HG02642 (cell line): ENCODE measurements around the gene LIN7C.
"Not testable (repeated sequence)": the region's sequence is repeated elsewhere in the genome, so short reads cannot be mapped to it uniquely, and the experiment has no call there.

Experiments used
- ATAC-seq: cut with Tn5 transposase; IDR thresholded peaks from one replicate; pipeline ENCODE4 v1.9.1; 2021; ENCODE audit warnings: mild to moderate bottlenecking; ENCODE audit not compliant: unreplicated experiment, poor library complexity

Gene LIN7C, protein sequence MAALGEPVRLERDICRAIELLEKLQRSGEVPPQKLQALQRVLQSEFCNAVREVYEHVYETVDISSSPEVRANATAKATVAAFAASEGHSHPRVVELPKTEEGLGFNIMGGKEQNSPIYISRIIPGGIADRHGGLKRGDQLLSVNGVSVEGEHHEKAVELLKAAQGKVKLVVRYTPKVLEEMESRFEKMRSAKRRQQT

DNA sequence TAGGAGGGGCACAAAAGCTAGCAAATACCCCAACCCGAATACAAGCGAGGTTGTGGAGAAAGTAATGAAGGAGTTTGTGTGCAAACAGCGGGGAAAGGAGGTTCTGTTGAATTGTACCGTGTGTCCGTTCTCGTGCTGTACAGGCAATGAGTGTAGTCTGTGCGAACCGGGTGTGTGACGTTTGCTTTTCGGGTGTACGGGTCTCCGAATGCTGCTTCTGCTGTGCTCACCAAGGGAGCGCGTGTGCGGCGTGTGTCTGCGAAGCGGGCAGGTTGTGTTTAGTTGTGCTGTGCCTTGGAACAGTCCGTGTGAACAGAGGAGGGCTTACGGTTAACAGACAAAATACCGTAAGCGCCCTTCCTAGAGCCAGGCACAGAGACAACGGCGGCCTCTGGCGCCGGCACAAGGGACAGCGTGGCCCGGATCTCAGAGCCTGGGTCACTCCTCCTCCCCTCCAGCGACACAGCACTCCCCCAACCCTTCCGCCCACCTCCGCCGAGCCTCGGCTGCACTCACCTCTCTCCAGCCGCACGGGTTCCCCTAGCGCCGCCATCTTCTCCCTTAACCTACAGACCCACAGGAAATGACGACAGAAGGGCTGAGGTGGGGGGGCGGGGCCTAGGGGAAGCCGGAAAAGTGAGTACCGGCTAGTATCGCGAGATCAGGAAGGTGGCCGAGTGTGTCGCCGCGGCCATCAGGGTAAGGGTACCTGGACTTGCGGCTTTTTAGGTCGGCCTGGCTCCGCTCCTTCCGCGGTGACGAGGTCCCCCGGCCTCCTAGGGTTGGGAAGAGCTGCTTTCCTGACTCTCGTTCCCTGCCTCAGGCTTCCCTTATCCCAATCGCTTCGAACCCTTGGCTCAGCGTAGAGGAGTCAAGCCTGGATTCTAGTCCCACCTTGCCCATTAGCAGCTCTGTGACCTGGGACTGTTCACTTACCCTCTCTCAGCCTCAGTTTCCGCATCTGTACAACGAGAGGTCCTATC is at the start of gene LIN7C:
Gene LIN7C, minus strand, starts transcription at position 570 of the 983 bp plus-strand sequence. Its CDS starts 17 bp downstream, at position 553.
- peak; percentile 97 for ATAC-seq

DNA sequence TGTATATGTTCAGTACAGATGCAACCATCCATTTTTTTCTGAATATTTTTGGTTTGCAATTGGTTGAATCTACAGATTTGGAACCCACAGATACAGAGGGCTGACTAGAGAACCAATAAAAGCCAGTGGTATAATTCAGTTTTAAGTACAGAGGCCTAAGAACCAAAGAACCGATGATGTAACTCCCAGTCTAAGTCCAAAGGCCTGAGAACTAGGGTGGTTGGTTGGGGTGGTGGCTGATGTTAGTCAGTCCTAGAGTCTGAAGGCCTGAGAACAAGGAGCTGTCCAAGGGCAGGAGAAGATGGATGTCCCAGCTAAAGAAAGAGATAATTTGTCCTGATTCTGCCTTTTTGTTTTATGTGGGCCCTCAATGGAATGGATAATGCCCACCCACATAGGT is 48.7 kb upstream of the LIN7C start:
- no peak for ATAC-seq

DNA sequence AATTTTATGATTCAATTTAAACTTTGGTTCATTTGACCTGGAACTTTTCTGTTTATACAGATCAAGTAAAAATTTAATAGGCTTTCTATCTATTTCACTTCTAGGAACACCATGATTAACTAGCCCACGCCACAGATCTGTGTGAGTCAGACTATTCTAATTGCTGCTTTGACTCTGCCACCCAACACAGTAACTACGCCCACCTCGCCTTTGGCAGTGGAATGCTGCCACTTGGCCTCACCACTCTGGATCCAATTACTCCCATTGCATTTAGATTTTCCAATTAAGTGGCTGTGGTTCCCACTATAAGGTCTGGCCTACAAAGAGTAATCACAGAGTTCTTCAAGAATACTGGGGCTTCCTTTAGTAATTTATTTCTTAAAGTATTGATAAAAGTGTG is 46.6 kb upstream of the LIN7C start:
- no peak for ATAC-seq

DNA sequence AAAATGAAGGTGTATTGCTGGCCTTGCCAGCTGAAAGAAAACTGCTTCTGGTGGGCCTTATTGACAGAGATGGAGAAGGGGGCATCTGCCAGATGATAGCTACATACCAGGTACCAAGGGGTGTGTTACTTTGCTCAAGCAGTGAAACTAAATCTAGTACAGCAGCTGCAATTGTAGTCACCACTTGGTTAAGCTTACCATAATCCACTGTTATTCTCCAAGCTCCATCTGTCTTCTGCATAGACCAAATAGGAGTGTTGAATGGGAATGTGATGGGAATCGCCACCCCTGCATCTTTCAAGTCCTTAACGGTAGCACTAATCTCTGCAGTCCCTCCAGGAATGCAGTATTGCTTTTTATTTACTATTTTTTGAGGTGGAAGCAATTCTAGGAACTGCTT is 45.8 kb upstream of the LIN7C start:
- ATAC-seq = no peak

DNA sequence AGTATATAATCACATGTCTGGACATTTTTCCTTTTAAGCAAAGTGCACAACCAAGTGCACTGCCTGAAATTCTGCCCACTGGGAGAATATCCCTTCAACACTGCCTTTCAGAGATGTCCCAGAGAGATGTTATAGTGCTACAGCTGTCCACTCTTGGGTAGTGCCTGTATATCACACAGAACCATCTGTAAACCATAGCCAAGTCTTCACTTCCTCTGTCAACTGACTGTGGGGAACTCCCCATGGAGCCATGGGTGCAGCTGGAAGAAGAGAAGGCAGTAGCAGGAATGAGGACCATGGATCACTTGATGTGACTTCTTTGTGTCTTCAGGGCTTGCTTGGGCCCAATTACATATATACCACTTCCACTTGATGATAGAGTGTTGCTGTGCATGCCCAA is 44.6 kb upstream of the LIN7C start:
- no peak for ATAC-seq

DNA sequence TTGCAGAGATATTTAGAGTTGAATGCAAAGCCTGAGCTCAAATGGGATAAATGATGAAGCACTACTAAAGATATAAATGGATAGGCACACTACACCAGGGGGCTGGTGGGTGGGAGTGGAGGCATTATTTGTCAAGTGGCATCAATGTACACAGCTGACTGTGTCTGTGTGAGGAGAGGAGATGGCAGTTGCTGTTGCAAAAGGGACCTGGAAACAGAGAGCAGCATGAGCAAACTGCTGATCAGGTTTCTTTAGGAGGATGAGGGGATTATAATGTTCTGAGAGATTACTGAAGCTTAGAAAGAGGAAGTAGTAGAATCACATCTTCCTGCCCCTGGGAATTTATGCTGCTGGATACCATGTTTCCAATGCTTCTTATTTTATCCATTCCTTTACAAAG is 39.4 kb upstream of the LIN7C start:
- no peak for ATAC-seq

DNA sequence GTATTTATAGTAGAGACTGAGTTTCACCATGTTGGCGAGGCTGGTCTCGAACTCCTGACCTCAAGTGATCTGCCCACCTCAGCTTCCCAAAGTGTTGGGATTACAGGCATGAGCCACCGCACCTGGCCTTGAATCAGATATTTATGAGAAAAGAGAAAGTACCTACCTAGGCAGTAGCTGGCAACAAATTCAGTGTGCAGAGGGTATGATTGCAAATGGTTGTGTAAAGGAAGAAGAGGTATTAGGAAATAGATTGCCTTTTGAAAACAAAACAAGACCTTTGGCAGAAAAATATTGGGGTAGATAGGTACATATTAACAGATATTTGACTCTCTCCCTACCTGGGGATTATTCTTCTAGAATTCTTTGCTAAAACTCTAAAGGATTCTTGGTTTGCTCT is 38.5 kb upstream of the LIN7C start:
- no peak for ATAC-seq

DNA sequence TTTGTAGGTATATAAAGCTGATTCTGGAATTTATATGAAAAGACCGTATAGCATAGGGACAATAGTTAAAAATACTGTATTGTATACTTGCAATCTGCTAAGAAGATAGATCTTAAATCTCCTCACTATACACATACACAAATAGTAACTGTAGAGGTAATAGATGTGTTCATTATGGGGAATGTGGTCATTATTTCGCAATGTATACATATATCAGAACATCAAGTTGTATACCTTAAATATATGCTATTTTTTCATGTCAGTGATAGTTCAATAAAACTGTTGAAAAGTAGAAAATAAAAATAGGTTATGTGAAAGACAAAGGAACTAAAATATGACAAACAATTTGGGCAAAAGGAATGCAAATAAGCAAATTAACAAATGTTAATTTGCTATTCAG is 35.2 kb upstream of the LIN7C start:
- no peak for ATAC-seq

DNA sequence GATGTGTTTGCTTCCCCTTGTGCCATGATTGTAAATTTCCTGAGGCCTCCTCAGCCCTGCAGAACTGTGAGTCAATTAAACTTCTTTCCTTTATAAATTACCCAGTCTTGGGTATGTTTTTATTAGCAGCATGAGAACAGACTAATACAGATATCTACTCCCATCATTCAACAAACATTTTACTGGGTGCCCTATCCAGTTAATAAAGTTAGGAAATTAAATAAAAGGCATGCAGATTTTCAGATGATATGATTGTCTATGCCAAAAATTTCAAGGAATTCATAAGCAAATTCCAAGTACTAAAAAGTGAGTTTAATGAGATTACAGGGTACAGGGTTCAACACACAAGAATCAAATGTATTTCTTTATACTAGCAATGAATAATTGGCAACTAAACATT is 33.5 kb upstream of the LIN7C start:
- no peak for ATAC-seq

DNA sequence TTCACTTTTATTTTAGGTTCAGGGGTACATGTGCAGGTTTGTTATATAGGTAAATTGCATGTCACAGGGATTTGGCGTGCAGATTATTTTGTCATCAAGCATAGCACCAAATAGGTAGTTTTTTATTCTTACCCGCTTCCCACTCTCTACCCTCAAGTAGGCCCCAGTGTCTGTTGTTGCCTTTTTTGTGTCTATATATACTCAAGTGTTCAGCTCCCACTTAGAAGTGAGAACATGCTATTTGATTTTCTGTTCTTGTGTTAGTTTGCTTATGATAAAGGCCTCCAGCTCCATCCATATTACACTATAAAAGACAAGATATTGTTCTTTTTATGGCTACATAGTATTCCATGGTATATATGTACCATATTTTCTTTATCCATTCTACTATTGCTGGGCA is 28.5 kb upstream of the LIN7C start:
- ATAC-seq = no peak

DNA sequence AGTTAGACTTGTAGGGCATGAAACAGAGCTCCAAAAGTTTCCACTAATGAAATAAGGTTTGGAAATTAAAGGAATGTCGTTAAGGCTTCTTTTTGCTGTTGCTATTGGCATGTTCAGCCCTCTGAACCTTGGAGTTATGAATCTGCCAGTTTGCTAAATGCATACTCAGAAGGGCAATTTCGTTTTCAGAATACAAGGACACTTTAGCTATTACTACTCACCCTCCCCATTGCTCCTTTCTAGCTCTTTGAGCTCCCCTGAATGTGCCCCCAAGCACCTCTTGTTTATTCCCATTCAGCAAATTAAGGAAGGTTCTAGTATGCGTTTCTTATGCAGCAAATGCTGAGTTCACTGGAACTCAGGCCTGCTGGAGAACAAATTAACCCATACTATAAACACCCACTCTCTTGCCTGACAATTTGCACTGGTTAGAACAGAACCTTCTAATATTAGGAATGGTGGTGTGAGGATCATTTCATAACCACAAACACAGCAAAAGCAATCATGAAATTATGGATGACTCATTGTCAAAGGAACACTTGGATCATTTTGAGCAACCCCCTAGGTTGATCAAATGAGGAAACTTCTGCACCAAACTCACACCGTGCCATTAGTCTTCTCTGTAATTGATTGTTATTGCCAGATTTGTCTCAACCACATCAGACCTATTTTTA is 26.2 kb upstream of the LIN7C start:
- ATAC-seq = no peak

DNA sequence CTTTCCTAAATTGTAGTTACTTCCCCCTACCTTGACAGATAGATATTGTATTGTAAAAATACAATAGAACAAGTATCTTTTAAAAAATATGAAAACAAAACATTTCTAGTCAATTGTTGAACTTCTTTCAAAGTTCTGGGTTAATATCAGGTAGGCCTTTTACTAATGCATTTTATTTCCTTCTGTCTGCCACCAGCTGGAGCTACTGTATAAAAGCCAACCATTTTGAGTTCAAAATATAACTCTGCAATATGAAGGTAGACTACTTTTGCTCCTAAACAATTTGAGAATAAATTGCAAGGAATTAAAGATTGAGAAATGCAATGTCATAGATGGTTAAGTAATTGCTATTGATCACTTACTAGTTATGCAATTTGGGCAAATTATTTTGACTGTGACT is 22.1 kb upstream of the LIN7C start:
- ATAC-seq = no peak

DNA sequence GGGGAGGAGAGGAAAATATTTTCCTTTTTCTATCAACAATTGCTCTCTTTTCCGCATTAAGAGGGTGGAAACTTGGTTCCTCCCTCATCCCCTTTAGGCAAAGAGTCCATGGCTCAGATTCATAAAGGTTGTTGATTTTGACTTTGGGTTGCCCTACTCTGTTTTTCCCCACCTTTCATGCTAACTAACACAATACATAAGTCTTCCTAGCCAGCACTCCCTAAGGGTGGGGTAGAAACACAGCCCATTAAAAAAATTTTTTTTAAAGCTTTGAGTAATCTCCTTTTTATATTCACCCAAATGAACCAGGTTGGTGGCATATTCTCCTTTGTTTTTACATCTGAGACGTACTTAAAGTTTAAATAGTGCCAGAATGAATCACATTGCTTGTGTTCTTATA is 20.0 kb upstream of the LIN7C start:
- no peak for ATAC-seq

DNA sequence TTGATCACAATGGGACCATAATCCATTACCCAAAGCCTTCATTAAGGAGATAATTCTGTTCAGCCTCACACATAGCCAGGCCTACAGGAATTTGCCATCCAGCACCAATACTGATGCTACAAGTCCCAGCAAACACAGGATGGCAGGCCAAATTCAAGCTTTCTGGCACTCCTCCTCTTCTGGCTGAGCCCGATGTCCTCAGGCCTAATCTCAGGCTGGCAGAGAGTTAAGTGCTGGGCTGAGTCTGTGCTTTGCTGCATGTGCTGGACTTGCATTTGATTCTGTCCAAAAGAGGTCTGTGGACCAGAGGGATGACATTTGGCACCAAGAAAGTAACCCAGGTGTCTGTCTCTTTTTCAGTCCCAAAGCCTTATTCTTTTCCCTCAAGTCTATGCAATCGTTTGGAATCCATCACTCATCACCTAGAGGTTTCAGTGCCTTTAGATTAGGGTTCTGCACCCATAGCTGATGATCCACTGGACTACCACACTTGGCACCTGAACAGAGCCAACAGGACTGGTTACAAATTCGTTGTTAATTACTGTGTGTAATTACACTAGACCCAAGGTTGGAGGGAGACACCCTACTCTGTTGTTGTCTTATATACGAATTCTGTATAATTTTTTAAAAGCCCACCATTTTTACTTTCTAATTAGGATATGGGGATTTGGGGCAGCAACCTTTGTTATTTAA is 19.4 kb upstream of the LIN7C start:
- ATAC-seq = no peak

DNA sequence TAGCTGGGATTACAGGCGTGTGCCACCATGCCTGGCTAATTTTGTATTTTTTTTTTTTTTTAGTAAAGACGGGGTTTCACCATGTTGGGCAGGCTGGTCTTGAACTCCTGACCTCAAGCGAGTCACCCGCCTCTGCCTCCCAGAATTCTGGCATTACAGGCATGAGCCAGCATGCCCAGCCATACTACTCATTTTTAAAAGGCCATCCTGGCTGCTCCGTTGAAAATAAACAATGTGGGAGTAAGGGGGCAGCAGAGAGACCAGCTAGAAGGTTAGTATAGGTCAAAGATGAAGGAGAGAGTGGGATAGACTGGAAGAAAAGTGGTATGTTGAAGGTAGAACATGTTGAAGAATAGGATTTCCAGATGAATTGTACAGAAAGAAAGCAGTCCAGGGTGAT is 17.6 kb upstream of the LIN7C start:
- no peak for ATAC-seq

DNA sequence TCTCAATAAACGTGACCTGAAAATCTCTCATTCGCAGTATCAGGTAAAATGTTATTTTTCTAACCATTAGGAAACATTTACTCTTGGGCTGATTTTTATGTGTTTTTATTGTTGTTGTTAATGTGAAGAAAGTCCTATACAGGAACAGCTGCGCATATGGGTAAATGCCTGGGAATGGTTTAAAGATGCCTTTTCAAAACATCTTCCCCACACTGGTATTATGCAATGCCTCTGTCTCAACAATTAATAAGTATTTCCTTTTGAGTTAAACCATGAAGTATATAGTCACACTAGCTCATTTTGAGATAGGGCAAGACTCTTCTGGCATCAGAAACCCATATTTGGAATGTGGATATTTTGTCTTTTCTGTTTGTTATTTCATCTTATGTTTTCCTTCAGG is 13.7 kb upstream of the LIN7C start:
- no peak for ATAC-seq

DNA sequence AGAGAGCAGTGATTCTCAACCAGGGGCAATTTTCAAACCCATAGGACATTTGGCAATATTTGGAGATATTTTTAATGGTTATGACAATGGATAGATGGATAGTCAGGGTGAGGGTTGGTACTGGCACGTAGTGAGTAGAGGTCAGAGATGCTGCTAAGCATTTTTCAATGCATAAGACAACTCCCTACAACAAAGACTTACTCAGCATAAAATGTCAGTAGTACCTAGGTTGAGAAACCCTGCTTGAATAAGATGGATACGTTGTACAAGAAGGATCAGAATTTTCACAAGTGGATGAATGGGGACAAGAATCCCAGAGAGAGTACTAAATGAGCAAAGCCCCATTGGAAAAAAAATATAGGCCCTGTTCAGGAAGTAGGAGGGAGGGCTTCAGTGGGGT is 11.9 kb upstream of the LIN7C start:
- no peak for ATAC-seq

DNA sequence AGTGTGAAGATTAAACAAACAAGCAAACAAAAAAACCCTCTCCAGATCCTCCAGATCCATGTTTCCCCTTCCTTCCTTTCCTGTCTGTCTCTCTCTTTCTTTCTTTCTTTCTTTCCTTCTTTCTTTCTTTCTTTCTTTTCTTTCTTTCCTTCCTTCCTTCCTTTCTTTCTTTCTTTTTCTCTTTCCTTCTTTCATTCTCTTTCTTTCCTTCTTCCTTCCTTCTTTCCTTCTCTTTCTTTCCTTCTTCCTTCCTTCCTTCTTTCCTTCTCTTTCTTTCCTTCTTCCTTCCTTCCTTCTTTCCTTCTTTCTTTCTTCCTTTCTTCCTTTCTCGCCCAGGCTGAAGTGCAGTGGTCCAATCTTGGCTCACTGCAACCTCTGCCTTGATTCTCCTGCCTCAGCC is 10.9 kb upstream of the LIN7C start:
- ATAC-seq = not testable (repeated sequence)

DNA sequence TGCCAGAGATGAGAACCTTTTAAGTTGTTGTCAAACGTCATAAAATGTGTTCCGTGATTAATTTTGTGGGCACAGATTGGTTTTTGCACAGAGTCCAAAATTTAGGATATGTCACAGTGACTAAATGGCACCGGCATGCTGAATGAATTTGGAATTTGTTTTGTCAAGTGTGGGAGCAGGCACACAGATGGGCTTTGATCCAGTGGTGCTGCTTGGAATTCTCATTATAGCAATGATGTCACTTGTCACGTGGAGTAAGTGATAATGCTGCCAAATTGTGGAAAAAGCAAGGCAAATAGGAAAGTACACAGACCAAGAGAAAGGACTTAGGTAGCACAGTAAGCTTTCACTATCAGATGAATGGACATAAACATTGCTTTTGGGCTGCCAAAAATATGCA is 8.0 kb upstream of the LIN7C start:
- ATAC-seq = no peak

DNA sequence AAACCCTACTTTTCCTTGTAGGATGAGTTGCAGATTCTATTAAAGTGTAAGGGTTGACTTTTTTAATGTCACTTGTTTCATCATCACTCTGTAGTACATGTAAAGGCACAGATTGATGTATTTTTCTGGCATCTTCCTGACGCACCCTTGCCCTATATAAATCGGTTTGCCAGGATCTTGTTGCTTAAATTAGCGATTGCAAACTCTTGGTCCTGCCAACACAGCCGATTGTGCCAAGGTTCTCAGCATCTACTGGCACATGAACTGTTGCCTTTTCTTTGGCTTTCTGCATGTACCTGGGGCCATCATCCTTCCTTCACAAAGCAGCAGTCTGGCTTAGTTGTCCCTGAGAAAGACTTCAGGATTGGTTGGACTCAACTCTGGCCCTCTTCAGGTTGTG is 7.5 kb upstream of the LIN7C start:
- no peak for ATAC-seq

DNA sequence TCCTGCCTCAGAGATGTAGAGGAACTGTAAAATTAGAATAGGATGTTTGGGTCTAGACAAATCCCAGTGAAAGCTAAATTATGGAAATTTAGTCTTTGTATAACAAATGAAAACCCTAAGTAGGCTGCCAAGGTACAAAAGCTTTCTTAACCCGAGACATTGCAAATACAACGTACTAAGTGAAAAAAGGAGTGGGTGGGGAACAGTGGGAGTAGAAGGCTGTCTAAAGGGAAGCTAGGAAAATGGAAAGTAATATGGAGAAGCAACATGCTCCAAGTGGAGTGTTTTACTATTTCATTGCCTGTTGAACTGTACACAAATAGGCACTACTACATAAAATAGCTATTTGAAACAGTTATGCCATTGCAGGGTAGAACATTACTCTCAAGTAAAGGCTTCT is 6.8 kb upstream of the LIN7C start:
- ATAC-seq = no peak
